Measurements from ENCODE around the gene UST.
"Not testable (repeated sequence)": the region's sequence is repeated elsewhere in the genome, so short reads cannot be mapped to it uniquely, and the experiment has no call there.

The UST gene

DNA sequence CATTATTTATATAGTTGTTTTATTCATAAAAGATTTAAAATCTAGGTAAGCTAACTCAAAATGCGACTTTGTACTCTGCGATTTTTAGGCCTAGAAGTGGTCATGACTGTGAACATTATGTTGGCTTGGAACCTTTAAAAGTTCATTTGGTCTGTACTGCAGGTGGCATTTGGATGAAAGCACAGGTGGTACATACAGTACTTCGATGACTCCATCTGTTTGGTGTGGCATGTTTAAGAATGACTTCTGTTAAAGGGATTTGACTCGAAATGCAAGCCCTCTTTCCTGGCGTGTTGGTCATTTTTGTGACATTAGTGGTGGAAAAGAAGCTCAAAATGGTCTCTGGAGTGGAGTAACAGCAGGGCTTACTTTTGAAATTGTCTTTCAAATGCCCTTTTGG lies 118.1 kb downstream of the UST start:
- in situ Hi-C loops (cut with HindIII; ENCODE audit: low sequenced_read_pairs): no loop called here

DNA sequence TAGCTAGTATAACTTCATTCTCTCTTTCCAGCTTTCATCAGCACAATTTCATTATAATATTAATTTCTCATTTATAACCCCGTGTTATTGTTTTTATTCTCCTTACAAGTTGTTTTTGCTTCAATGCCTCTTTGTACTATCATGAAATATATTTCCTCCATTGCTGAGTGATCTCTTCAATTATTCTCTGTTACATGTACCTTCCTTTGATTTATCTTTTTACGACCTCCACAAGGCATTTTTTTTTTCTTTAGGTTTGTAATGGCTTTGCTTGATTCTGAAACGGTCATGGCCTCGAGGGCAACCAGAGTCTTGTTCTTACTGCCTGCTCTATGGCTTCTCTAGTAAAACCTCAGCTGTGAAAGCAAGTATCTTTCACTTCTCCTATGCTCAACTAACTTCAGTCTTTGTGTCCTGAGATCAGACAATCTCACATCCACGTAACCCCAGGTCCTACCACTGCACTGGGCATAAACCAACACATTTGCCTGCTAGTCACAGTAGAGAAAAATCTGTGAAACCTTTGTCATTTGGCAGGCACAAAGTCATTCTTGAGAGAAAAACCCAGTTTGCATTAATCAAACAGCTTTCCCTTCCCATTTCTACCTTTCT lies 119.9 kb downstream of the UST start:
- in situ Hi-C loops (cut with HindIII; ENCODE audit: low sequenced_read_pairs): no loop called here

DNA sequence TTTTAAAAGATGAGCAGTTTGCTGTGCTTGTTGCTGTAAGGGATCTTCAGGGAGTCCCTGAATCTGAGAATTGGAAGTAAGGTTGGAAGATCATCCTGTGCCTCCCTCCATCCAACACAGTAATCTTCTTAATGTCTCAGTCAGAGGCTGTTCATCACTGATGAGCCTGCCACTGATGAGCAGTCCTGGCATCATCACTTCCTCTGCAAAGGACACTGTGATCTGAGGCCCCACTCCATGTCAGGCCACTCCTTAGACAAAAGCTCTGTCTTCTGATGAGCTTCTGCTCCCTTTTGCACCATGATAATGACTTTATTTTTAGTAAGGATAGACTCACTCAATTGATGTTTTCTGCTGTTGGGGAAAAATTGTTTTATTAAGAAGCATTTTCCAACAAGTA lies 121.0 kb downstream of the UST start:
- in situ Hi-C loops (cut with HindIII; ENCODE audit: low sequenced_read_pairs): no loop called here

DNA sequence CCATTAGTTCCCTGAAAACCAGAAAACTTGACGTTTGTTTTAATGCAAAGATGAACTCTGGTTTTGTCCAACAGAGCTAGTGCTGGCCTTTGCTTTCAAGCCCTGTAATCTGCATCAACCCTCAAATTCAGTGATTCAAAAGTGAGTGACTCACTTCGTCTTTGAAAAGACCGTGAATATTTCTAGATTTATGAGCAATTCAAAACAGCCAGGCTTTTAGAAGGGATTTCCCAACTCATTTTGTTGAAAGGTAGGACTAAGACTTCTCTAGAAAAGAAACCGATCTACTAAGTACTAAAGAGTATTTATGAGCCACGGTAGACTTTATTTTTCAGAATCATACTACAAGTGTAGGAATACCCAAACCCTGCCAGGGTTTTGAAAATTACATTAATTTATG lies 121.5 kb downstream of the UST start:
- in situ Hi-C loops (cut with HindIII; ENCODE audit: low sequenced_read_pairs): no loop called here

DNA sequence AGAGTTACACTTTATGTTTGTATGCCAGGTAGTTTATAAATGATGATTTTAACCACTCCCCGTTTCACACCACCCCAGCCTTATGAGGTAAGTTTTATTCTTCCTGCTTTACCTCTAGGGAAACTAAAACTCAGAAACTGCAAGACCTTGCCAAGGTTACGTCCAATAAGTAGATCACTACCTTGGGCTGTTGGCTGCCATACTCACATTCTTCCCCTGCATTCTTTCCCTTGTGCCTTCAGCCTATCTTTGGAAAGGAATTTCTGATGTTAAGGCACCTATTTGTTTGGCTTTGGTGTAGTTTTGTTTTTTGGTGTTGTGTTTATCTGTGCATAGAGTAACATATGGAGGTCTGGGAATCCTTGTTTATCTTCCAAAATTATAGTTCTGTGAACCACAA lies 122.1 kb downstream of the UST start:
- in situ Hi-C loops (cut with HindIII; ENCODE audit: low sequenced_read_pairs): no loop called here

DNA sequence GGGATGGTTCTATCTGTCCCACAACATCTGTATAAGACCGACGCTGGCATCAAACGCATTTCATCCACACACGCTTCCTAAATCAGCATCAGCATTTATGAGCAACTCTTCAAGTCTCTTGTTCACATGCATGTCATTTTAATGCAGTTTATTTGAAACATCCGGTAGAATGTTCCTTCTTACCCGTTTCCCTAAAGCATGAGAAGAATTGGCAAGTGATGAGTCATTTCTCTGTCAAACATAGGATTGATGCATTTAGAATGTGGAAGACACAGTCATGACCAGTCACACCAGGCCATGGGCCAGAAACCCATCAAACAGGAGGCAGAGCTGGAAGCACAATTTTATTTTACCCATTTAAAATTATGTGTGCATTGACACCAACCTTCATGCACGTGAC lies 122.8 kb downstream of the UST start:
- in situ Hi-C loops (cut with HindIII; ENCODE audit: low sequenced_read_pairs): no loop called here

DNA sequence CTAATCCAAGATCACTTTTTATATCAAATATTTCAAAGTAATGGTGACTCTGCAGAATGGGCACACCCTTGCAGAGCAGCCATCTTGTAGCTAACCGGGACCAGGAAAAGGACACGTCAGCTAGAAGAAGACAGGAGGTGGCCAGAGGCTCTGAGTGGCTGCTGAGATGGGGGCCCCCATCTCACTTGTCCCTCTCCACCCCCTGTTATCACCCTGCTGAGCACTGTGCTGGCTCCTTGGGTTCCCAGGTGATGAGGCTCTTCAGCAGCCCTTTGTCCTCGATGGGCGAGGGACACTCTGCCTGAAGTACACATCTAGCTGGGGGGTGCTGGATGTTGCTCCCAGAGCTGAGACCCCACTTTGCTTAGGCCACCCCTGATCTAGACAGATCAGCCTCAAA lies 126.3 kb downstream of the UST start:
- in situ Hi-C loops (cut with HindIII; ENCODE audit: low sequenced_read_pairs): no loop called here

DNA sequence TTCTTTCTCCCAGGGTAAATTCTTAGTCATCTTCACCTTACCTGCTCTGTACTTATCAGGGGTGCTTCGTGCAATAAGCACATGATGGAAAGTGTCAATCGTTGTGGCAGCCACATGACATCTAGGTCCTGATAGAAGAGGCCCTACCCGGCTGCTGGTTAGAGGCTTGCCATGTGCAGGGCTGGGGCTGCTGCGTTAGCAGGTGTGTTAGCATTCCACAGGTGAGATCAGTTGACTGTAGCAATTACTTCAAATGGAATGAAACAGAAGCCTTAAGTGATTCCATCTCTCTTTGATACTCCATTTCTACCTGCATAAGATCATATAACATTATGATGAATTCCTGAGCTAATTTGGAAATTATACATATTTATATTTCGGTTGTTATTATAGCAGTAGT lies 127.0 kb downstream of the UST start:
- in situ Hi-C loops (cut with HindIII; ENCODE audit: low sequenced_read_pairs): no loop called here

DNA sequence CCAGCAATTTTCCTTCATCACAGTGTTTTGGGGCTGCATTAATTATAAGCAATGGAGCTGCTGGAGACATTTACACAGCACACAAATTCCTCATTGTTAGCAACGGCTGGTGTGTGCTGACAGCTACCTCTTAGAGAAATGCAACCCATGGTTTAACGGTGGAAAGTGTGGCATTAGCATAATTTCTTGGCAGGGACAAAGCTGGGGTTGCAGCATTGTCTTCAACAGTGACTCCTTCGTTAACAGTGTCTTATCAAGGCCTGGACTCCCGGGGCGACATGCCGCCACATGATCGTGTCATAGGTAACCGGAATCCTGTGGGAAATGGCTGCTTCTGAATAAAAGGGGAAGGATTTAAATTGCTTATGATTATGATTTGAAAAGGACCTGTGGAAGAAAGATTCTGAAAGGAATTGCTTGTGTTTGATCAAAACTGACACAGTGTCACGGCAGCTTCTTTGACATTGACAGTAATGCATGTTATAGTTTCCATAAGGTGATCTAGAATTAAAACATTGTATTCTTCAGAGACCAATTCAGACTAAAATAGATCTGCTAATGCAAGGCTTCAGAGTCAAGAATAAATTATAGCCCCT lies 128.0 kb downstream of the UST start:
- in situ Hi-C loops (cut with HindIII; ENCODE audit: low sequenced_read_pairs): no loop called here

DNA sequence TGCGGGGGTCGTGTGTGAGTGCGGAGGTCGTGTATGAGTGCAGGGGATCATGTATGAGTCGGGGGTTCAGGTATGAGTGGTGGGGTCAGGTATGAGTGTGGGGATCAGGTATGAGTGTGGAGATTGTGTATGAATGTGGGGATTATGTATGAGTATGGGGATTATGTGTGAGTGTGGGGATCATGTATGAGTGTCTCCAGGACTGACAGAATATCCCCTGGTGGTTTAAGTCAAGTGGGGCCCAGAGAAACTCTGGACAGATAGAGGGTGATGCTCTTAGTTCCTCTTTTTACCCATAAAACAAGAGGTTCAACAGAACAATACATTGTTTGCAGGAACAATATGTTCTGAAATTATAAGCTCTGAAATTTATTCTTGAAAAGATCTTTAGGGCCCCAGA lies 131.9 kb downstream of the UST start:
- in situ Hi-C loops (cut with HindIII; ENCODE audit: low sequenced_read_pairs): no loop called here

DNA sequence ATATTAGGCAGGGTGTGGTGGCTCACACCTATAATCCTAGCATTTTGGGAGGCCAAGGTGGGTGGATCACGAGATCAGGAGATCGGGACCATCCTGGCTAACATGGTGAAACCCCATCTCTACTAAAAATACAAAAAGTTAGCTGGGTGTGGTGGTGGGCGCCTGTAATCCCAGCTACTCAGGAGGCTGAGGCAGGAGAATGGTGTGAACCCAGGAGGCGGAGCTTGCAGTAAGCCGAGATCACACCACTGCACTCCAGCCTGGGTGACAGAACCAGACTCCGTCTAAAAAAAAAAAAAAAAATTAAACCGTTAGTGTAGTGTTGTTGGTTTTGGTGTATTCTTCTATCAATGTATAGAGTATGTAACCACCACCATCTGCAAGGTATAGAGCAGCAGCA lies 133.9 kb downstream of the UST start:
- in situ Hi-C loops (cut with HindIII; ENCODE audit: low sequenced_read_pairs): not testable (repeated sequence)

DNA sequence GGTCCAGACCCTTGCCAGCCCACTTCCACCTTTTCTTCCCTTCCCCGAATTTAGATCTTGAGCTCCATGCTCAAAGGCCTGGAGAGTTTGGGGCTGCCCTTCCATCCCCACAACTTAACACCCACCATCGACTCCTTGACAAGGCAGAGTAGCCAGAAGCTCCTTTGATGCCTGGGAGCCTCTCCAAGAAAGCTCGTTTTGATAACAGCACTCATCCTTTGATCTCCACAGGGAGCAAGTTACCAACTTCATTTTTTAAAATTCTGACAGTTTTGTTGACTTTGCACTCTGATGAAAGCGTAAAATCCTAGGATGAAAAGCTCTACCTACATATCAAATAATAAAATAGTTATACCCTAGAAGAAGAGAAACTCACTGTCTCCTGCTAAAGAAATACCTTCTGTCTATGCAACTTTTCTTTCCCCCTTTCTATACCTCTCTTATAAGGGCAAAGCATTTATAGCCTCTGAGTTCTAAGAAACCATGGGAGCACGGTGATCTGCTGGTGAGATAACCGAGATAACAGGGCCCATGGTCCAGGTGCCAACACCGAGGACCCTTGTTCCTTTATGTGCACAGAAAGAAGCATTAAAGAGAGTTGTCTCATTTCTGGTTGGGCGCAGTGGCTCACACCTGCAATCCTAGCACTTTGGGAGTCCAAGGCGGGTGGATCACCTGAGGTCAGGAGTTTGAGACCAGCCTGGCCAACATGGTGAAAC lies 134.9 kb downstream of the UST start:
- in situ Hi-C loops (cut with HindIII; ENCODE audit: low sequenced_read_pairs): no loop called here

DNA sequence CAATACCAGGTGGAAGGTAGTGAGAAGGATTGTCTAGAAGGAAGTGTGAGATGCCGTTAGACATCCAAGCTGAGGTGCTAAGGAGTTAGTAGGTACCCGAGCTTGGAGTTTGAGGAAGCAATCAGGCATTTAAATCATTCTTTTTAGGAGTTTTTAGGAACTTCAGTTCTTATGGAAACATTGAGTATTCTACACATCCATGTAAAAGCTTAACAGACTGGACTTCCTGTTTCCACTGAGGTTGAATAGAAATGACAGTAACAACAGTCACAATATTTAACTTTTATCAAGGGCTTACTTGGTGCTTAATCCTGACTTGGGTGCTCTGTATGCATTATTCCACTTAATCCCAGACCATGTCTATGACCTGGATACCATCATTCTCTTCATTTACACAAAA lies 136.4 kb downstream of the UST start:
- in situ Hi-C loops (cut with HindIII; ENCODE audit: low sequenced_read_pairs): no loop called here

DNA sequence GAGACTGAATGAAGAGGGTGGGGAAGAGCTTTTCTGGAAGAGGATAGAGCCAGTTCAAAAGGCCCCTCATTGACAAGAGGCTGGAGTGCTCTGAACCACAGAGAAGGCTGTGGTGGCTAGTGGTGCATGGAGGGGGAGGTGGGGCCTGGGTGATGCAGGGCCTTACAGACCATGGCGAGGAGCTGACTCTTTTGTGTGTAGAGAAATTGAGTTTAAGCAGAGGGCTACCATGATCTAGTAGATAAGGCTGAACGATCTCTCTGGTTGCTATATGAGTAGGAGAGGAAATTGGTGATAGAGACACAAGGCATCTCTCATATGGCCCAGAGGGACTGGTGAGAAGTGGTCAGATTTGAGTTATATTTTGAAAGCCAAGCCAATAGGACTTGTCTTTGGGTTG lies 137.6 kb downstream of the UST start:
- in situ Hi-C loops (cut with HindIII; ENCODE audit: low sequenced_read_pairs): no loop called here

DNA sequence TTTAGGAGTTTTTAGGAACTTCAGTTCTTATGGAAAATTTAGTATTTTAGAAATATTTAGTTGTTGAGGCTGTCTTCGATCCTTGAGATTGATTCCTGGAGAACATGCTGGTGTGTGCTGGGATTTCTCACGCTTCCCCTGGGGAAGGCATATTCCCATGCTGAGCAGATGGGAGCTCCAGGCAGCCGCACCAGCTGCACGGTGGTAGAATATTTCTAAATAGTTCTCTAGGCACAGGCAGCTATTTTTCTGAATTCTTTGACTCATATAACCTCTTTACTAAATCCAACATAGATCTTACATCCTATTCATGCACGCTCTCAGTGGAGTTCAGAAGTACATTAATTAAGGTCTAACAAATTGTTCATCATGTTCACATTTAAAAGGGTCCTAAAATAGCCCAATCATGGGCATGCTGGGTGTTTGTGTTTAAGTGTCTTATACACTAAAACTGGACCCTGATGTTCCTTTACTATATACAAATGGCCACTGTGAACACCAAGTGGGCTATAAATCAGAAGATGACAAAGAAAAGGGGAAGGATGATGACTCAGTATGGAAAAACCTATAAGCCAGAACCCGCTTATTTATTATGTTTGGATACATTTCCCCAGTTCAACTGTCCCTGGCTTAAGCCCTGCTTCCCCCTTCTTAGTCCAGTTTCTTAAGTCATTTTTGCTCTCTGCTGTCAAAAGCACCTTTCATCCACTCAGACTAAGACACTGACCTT lies 138.5 kb downstream of the UST start:
- in situ Hi-C loops (cut with HindIII; ENCODE audit: low sequenced_read_pairs): no loop called here

DNA sequence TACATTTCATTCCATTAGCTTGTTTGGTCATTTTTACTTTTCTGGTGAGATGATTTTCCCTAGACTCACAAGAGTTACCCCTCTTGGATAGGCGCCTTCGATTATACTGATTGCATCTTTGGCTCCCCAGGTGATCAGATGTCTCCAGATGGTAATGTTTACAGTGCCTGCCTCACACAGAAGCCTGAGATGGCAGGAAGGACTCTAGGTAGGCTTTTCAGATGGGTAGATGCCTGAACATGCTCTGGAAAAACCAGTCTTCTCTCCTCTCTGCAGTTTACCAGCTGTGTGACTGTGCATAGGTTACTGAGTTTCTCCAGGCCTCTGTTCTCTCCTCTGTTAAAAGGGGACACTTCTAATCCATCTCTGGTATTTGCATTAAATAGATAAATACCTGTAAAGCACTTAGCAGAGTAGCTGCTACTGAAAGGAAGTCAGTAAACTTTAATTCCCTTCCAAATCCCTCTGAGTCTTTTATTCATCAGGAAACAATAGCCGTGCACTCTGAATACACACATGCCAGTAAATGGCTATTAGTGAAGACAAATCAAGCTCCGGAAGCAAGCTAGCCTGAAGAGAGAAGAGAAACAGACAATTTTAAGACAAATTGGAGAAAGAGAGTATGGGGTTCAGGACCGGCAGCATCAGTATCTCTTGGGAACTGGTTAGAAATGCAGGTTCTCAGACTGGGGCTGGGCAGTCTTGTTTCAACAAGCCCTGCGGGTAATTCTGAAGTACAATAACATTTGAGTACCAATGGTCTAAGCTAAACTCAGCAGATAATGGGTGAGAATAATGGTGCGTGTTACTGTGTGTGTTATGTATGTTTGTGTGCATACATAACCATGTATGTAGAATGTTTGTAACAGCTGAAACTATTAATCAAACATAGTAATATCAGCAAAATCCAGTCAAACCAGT lies 139.4 kb downstream of the UST start:
- in situ Hi-C loops (cut with HindIII; ENCODE audit: low sequenced_read_pairs): no loop called here

DNA sequence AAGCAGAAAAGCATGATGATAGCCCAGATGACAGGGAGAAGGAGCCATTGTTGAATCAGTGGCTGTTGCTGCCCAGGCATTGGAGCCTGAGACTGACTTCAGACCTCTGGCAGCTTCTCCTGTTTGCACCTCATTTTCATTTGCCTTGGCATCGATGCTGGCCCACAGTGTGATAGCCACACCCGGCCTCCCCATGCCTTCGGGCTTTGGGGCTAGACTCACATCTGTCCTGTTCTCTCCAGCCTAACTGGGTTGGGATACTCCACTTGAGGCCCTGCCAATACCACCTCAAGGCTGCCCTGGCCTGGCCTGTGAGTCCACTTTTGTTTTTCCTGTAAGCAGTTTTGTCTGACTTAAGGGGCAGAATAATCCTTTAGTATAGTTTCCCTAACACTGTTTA lies 140.4 kb downstream of the UST start:
- in situ Hi-C loops (cut with HindIII; ENCODE audit: low sequenced_read_pairs): no loop called here

DNA sequence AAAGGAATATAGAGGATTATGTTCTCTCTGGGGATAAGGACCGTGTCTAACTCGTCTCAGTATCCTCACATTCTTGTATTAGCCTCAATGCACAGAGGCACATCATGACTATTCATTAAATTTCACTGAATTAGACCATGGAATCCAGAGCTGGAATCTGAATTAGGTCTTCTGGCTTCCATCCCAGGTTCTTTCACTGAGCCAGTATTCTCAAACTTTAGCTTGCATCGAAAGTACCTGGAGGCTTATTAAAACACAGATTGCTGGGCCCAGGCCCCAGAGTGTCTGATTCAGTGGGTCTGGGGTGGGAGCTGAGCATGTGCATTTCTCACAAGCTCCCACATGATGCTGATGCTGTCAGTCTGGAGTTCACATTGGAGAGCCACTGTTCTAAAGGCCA lies 142.0 kb downstream of the UST start:
- in situ Hi-C loops (cut with HindIII; ENCODE audit: low sequenced_read_pairs): no loop called here

DNA sequence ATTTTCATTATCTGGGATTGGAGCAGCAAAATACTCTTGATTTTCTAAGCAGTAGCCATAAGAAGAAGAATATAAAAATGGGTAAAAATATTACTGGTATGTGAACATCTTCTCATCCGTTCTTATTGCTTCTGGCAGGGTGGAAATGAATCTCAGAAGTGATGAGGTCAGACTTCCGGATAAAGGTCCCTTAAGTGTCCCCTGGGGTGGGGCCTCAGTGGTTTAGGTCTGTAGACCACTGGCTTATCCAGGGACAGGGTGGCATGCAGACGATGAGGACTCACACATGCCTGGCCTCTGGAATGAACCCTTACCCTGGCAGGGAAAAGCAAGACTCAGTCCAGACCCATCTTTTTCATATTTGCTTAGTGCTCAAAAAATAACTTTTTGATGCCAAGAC lies 143.3 kb downstream of the UST start:
- in situ Hi-C loops (cut with HindIII; ENCODE audit: low sequenced_read_pairs): no loop called here

DNA sequence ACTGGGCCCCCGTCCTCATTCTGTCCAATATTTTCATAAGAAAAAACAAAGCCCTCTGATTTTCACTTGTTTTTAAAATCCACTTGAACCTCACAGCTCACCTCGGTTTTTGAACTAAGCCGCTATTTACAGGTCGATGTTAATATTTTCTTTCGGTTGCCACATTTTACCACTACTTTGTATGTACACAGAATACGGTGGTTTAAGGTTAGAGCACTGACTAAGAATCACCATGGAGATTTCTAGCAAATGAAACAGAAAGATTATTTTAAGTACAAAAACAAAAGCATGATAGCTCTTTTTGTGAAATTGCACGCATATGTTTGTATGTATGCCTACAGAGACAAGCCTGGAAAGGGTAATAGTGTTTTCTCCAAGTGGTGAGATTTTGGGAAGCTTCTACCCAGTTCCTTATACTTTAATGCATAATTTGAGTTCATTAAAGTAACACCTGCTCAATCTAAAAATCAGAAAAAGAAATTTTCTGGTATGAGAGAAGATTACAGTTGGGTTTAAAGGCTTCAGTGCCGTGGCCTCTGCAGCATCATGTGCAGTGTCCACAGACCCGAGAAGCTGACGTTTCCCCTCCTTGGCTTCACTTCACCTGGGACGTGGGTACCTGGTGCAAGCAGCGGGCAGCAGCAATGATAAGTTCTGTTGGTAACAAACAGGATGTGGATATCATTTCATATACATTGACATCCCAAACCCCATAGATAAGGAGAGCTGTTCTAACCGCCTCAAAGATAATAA lies 144.0 kb downstream of the UST start:
- in situ Hi-C loops (cut with HindIII; ENCODE audit: low sequenced_read_pairs): no loop called here

All from DLD1 (cell line).